ENCODE data around the gene ADAMTS6.

Gene ADAMTS6

GRCh38 chr5:65125591-65126541 lies 355.9 kb downstream of the ADAMTS6 start:
- no peaks in the 10 kb centered on the region for H3K27me3 ChIP-seq (replicated peaks; ENCODE audit: control insufficient read depth, insufficient read depth, low read length, poor library complexity, severe bottlenecking)
- H3K36me3 ChIP-seq (ENCODE audit: control insufficient read depth, insufficient read depth, low read length): no peaks in the 10 kb centered on the region
- no peak for DNase-seq
- no peak overlapping the region for H3K27ac ChIP-seq (ENCODE audit: insufficient read depth, low read length, poor library complexity, severe bottlenecking)
- H3K9me3 ChIP-seq (ENCODE audit: control insufficient read depth, low read length): no peaks in the 10 kb centered on the region
- H3K4me3 ChIP-seq (ENCODE audit: insufficient read depth, low read depth, low read length, poor library complexity, severe bottlenecking): no peak overlapping the region
- H3K4me1 ChIP-seq (ENCODE audit: control insufficient read depth, insufficient read depth, low read length, poor library complexity, severe bottlenecking): no peaks in the 10 kb centered on the region

- Histone ChIP-seq H3K4me1 (ENCODE audit: control insufficient read depth, insufficient read depth, low read length, poor library complexity, severe bottlenecking) (no peaks in the 10 kb centered on the region), H3K27me3 (replicated peaks; ENCODE audit: control insufficient read depth, insufficient read depth, low read length, poor library complexity, severe bottlenecking) (no peaks in the 10 kb centered on the region), H3K9me3 (ENCODE audit: control insufficient read depth, low read length) (no peaks in the 10 kb centered on the region), H3K4me3 (ENCODE audit: insufficient read depth, low read depth, low read length, poor library complexity, severe bottlenecking) (no peak overlapping the region), H3K36me3 (ENCODE audit: control insufficient read depth, insufficient read depth, low read length) (no peaks in the 10 kb centered on the region), H3K27ac (ENCODE audit: insufficient read depth, low read length, poor library complexity, severe bottlenecking) (no peak overlapping the region)
- no peak for DNase-seq
Observed at GRCh38 chr5:65121880-65122436, 359.8 kb downstream of the ADAMTS6 start.

- Histone ChIP-seq H3K27me3 (replicated peaks; ENCODE audit: control insufficient read depth, insufficient read depth, low read length, poor library complexity, severe bottlenecking) (no peaks in the 10 kb centered on the region), H3K36me3 (ENCODE audit: control insufficient read depth, insufficient read depth, low read length) (no peaks in the 10 kb centered on the region), H3K4me1 (ENCODE audit: control insufficient read depth, insufficient read depth, low read length, poor library complexity, severe bottlenecking) (no peaks in the 10 kb centered on the region), H3K9me3 (ENCODE audit: control insufficient read depth, low read length) (no peaks in the 10 kb centered on the region), H3K27ac (ENCODE audit: insufficient read depth, low read length, poor library complexity, severe bottlenecking) (no peak overlapping the region), H3K4me3 (ENCODE audit: insufficient read depth, low read depth, low read length, poor library complexity, severe bottlenecking) (no peak overlapping the region)
- DNase-seq: no peak
Observed at GRCh38 chr5:65120371-65120967, 361.3 kb downstream of the ADAMTS6 start.

- no peak overlapping the region for H3K27ac ChIP-seq (ENCODE audit: insufficient read depth, low read length, poor library complexity, severe bottlenecking)
- H3K27me3 ChIP-seq (replicated peaks; ENCODE audit: control insufficient read depth, insufficient read depth, low read length, poor library complexity, severe bottlenecking): no peaks in the 10 kb centered on the region
- DNase-seq: no peak
- no peak overlapping the region for H3K4me3 ChIP-seq (ENCODE audit: insufficient read depth, low read depth, low read length, poor library complexity, severe bottlenecking)
- no peaks in the 10 kb centered on the region for H3K36me3 ChIP-seq (ENCODE audit: control insufficient read depth, insufficient read depth, low read length)
- H3K4me1 ChIP-seq (ENCODE audit: control insufficient read depth, insufficient read depth, low read length, poor library complexity, severe bottlenecking): no peaks in the 10 kb centered on the region
- no peaks in the 10 kb centered on the region for H3K9me3 ChIP-seq (ENCODE audit: control insufficient read depth, low read length)
Observed at GRCh38 chr5:65117525-65117924, 364.2 kb downstream of the ADAMTS6 start.

- Histone ChIP-seq H3K36me3 (ENCODE audit: control insufficient read depth, insufficient read depth, low read length) (no peaks in the 10 kb centered on the region), H3K9me3 (ENCODE audit: control insufficient read depth, low read length) (no peaks in the 10 kb centered on the region), H3K4me1 (ENCODE audit: control insufficient read depth, insufficient read depth, low read length, poor library complexity, severe bottlenecking) (no peaks in the 10 kb centered on the region), H3K4me3 (ENCODE audit: insufficient read depth, low read depth, low read length, poor library complexity, severe bottlenecking) (no peak overlapping the region), H3K27me3 (replicated peaks; ENCODE audit: control insufficient read depth, insufficient read depth, low read length, poor library complexity, severe bottlenecking) (no peaks in the 10 kb centered on the region), H3K27ac (ENCODE audit: insufficient read depth, low read length, poor library complexity, severe bottlenecking) (no peak overlapping the region)
- no peak for DNase-seq
Observed at GRCh38 chr5:65113771-65114170, 367.9 kb downstream of the ADAMTS6 start.

GRCh38 chr5:65111961-65112658 lies 369.6 kb downstream of the ADAMTS6 start:
- H3K27me3 ChIP-seq (replicated peaks; ENCODE audit: control insufficient read depth, insufficient read depth, low read length, poor library complexity, severe bottlenecking): no peaks in the 10 kb centered on the region
- no peak for DNase-seq
- no peaks in the 10 kb centered on the region for H3K36me3 ChIP-seq (ENCODE audit: control insufficient read depth, insufficient read depth, low read length)
- no peaks in the 10 kb centered on the region for H3K9me3 ChIP-seq (ENCODE audit: control insufficient read depth, low read length)
- no peak overlapping the region for H3K4me3 ChIP-seq (ENCODE audit: insufficient read depth, low read depth, low read length, poor library complexity, severe bottlenecking)
- H3K27ac ChIP-seq (ENCODE audit: insufficient read depth, low read length, poor library complexity, severe bottlenecking): no peak overlapping the region
- H3K4me1 ChIP-seq (ENCODE audit: control insufficient read depth, insufficient read depth, low read length, poor library complexity, severe bottlenecking): no peaks in the 10 kb centered on the region

GRCh38 chr5:65108786-65109743 lies 372.7 kb downstream of the ADAMTS6 start:
- Histone ChIP-seq H3K36me3 (ENCODE audit: control insufficient read depth, insufficient read depth, low read length) (no peaks in the 10 kb centered on the region), H3K4me1 (ENCODE audit: control insufficient read depth, insufficient read depth, low read length, poor library complexity, severe bottlenecking) (no peaks in the 10 kb centered on the region), H3K9me3 (ENCODE audit: control insufficient read depth, low read length) (no peaks in the 10 kb centered on the region), H3K27ac (ENCODE audit: insufficient read depth, low read length, poor library complexity, severe bottlenecking) (no peak overlapping the region), H3K4me3 (ENCODE audit: insufficient read depth, low read depth, low read length, poor library complexity, severe bottlenecking) (no peak overlapping the region), H3K27me3 (replicated peaks; ENCODE audit: control insufficient read depth, insufficient read depth, low read length, poor library complexity, severe bottlenecking) (no peaks in the 10 kb centered on the region)
- no peak for DNase-seq

GRCh38 chr5:65105301-65105700 lies 376.4 kb downstream of the ADAMTS6 start:
- DNase-seq: no peak
- no peak overlapping the region for H3K27ac ChIP-seq (ENCODE audit: insufficient read depth, low read length, poor library complexity, severe bottlenecking)
- H3K27me3 ChIP-seq (replicated peaks; ENCODE audit: control insufficient read depth, insufficient read depth, low read length, poor library complexity, severe bottlenecking): no peaks in the 10 kb centered on the region
- H3K4me1 ChIP-seq (ENCODE audit: control insufficient read depth, insufficient read depth, low read length, poor library complexity, severe bottlenecking): peaks cover 5% of the 10 kb centered on the region
- no peaks in the 10 kb centered on the region for H3K36me3 ChIP-seq (ENCODE audit: control insufficient read depth, insufficient read depth, low read length)
- no peaks in the 10 kb centered on the region for H3K9me3 ChIP-seq (ENCODE audit: control insufficient read depth, low read length)
- no peak overlapping the region for H3K4me3 ChIP-seq (ENCODE audit: insufficient read depth, low read depth, low read length, poor library complexity, severe bottlenecking)

GRCh38 chr5:65104831-65105230 lies 376.9 kb downstream of the ADAMTS6 start:
- peaks cover 5% of the 10 kb centered on the region for H3K4me1 ChIP-seq (ENCODE audit: control insufficient read depth, insufficient read depth, low read length, poor library complexity, severe bottlenecking)
- no peak overlapping the region for H3K27ac ChIP-seq (ENCODE audit: insufficient read depth, low read length, poor library complexity, severe bottlenecking)
- DNase-seq: no peak
- no peaks in the 10 kb centered on the region for H3K36me3 ChIP-seq (ENCODE audit: control insufficient read depth, insufficient read depth, low read length)
- H3K27me3 ChIP-seq (replicated peaks; ENCODE audit: control insufficient read depth, insufficient read depth, low read length, poor library complexity, severe bottlenecking): no peaks in the 10 kb centered on the region
- H3K4me3 ChIP-seq (ENCODE audit: insufficient read depth, low read depth, low read length, poor library complexity, severe bottlenecking): no peak overlapping the region
- no peaks in the 10 kb centered on the region for H3K9me3 ChIP-seq (ENCODE audit: control insufficient read depth, low read length)

All from effector memory CD4-positive, alpha-beta T cell (primary cell).